ENCODE results near the gene IP6K2. TPM values are rescaled to one million over a fixed set of nuclear protein-coding genes. Genes with fewer than 3 reads are reported as not detected.
A peak's percentile ranks its signal among the peaks of the same experiment; 100 is the strongest.

Gene IP6K2
- total and polyA plus RNA-seq, 2 of the 13 experiments (the other 11 are each of a cell fraction or from before 2014, with no cell fraction given): 85.5 to 112 TPM

DNA sequence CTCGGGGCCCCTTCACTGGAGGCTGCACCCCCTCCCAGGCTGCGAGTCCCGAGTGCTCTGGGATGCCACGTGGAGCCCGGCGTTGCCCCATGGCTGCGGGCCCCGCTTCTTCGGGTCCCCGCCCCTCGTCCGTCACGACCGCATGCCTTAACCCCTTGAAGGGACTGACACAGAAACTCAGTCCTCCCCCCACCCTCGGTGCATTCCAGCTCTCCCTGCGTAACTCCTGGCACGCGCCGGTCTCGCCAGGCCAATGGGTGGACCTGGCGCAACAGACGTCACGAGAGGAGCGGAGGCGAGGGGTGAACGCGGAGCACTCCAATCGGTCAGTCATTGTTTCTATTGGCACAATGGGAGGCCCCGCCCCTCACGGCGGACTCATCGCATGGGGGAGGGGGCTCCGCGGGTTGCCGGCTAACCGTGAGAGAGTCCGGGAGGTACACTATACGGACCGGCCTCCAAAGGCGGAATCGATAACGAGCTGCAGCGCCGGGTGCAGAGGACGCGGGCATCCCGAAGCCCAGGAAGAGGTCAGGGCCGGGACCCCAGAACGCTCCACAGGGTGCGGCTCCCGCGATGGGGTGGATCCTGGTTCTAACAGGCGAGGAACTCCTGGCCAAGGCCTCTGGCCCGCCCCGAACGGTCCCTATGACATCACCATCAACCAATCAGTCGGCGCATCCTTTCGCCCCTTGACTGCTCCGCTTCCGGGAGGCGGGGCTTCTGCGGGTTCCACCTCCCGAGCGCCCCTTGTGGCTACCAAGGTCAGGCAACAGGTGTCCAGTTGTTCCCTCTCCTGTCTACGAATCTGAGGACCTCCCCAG is 53.3 kb downstream of the IP6K2 start (continued):
- no peak for TF ChIP-seq U2AF2 (IDR thresholded peaks at IDR 0.05; ENCODE audit: low read depth, low read length)
- TF ChIP-seq ZBTB43 (CRISPR knock-in tag; conservative IDR thresholded peaks at IDR 0.05): 0 out of 2 replicates have a peak, but pooled peaks have one; percentile 62
- TF ChIP-seq NFKB2 (CRISPR knock-in tag; IDR thresholded peaks at IDR 0.05; ENCODE audit: borderline replicate concordance): peak; percentile 74
- TF ChIP-seq SP5 (CRISPR knock-in tag; IDR thresholded peaks at IDR 0.05; ENCODE audit: borderline replicate concordance, low read depth): peak; percentile 55
- TF ChIP-seq ZMYM3 (CRISPR knock-in tag; IDR thresholded peaks at IDR 0.05): 0 out of 2 replicates have a peak, but pooled peaks have one; percentile 16
- no peak for TF ChIP-seq WIZ (CRISPR knock-in tag; IDR thresholded peaks at IDR 0.05)
- peak; percentile 82; the same call in 1 of the 2 replicates for TF ChIP-seq TEAD2 (CRISPR knock-in tag; IDR thresholded peaks at IDR 0.05)
- TF ChIP-seq CEBPG (CRISPR knock-in tag; IDR thresholded peaks at IDR 0.05): peak; percentile 57
- peak; percentile 74 for TF ChIP-seq RXRA (CRISPR knock-in tag; IDR thresholded peaks at IDR 0.05)
- peak; percentile 34; the same call in 1 of the 2 replicates for TF ChIP-seq AHR (CRISPR knock-in tag; IDR thresholded peaks at IDR 0.05)
- TF ChIP-seq, protein P1, sequence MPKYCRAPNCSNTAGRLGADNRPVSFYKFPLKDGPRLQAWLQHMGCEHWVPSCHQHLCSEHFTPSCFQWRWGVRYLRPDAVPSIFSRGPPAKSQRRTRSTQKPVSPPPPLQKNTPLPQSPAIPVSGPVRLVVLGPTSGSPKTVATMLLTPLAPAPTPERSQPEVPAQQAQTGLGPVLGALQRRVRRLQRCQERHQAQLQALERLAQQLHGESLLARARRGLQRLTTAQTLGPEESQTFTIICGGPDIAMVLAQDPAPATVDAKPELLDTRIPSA (CRISPR knock-in tag; IDR thresholded peaks at IDR 0.05; ENCODE audit: borderline replicate concordance): no peak
- peak; percentile 32; the same call in 1 of the 2 replicates for TF ChIP-seq RAD21 (CRISPR knock-in tag; IDR thresholded peaks at IDR 0.05)
- no peak for TF ChIP-seq PLRG1 (conservative IDR thresholded peaks at IDR 0.05)
- TF ChIP-seq FOSL1 (CRISPR knock-in tag; IDR thresholded peaks at IDR 0.05; ENCODE audit: borderline replicate concordance): no peak
- peak; percentile 85 for TF ChIP-seq RBM22 (optimal IDR thresholded peaks at IDR 0.05; ENCODE audit: low read length)
- TF ChIP-seq CBFB (CRISPR knock-in tag; IDR thresholded peaks at IDR 0.05): 0 out of 2 replicates have a peak, but pooled peaks have one; percentile 57
- TF ChIP-seq, protein P2, sequence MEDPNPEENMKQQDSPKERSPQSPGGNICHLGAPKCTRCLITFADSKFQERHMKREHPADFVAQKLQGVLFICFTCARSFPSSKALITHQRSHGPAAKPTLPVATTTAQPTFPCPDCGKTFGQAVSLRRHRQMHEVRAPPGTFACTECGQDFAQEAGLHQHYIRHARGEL (CRISPR knock-in tag; IDR thresholded peaks at IDR 0.05): peak; percentile 18; the same call in 1 of the 2 replicates
- no peak for TF ChIP-seq PAWR (CRISPR knock-in tag; IDR thresholded peaks at IDR 0.05; ENCODE audit: borderline replicate concordance)
- peak; percentile 12; the same call in 1 of the 2 replicates for TF ChIP-seq FOXK1 (CRISPR knock-in tag; IDR thresholded peaks at IDR 0.05; ENCODE audit: borderline replicate concordance, low read depth)
- TF ChIP-seq ZNF589 (CRISPR knock-in tag; conservative IDR thresholded peaks at IDR 0.05): 0 out of 2 replicates have a peak, but pooled peaks have one; percentile 45
- TF ChIP-seq CHCHD3 (CRISPR knock-in tag; IDR thresholded peaks at IDR 0.05): peak; percentile 57; the same call in 1 of the 2 replicates
- 0 out of 2 replicates have a peak, but pooled peaks have one; percentile 57 for TF ChIP-seq RXRB (CRISPR knock-in tag; IDR thresholded peaks at IDR 0.05; ENCODE audit: borderline replicate concordance)
- TF ChIP-seq SIN3A (IDR thresholded peaks at IDR 0.05; ENCODE audit: borderline replicate concordance, low read depth, low read length): no peak
- peak; percentile 72 for TF ChIP-seq ZNF614 (CRISPR knock-in tag; IDR thresholded peaks at IDR 0.05; ENCODE audit: borderline replicate concordance)
- peak; percentile 76; the same call in 1 of the 2 replicates for TF ChIP-seq ZNF431 (CRISPR knock-in tag; IDR thresholded peaks at IDR 0.05; ENCODE audit: borderline replicate concordance, low read depth)
- 0 out of 2 replicates have a peak, but pooled peaks have one; percentile 28 for TF ChIP-seq ZBTB7B (CRISPR knock-in tag; IDR thresholded peaks at IDR 0.05)
- TF ChIP-seq MZF1 (CRISPR knock-in tag; IDR thresholded peaks at IDR 0.05; ENCODE audit: borderline replicate concordance): peak; percentile 61; the same call in 1 of the 2 replicates
- no peak for TF ChIP-seq ZFP36L2 (CRISPR knock-in tag; IDR thresholded peaks at IDR 0.05)

Measured in HepG2 (cell line).